Memory B cell (primary cell): ENCODE measurements around the gene CLDN22.

ENCODE experiments used
- ATAC-seq: fragments of 150-1000 bp; cut with Tn5 transposase; 2 replicates; pipeline ENCODE4 v1.10.0; 2021; ENCODE audit warnings: low read depth, mild to moderate bottlenecking, moderate library complexity
- DNase-seq, 2 donors: peaks; one replicate each; pipeline ENCODE4 v3.0.0; 2022; ENCODE audit warnings: low spot score in 2 of 2
- H3K27ac Mint-ChIP-seq: one replicate; pipeline ENCODE4 v1.8.0; 2022; ENCODE audit warnings: mild to moderate bottlenecking, moderate library complexity, mixed read lengths
- H3K27me3 Mint-ChIP-seq: one replicate; pipeline ENCODE4 v1.8.0; 2022; ENCODE audit warnings: mixed read lengths
- H3K36me3 Mint-ChIP-seq: one replicate; pipeline ENCODE4 v1.8.0; 2022; ENCODE audit warnings: mild to moderate bottlenecking, mixed read lengths
- H3K4me1 Mint-ChIP-seq: one replicate; pipeline ENCODE4 v1.8.0; 2022; ENCODE audit warnings: mixed read lengths
- H3K4me3 Mint-ChIP-seq: one replicate; pipeline ENCODE4 v1.8.0; 2022; ENCODE audit warnings: mild to moderate bottlenecking, moderate library complexity, mixed read lengths
- H3K9me3 Mint-ChIP-seq: one replicate; pipeline ENCODE4 v1.8.0; 2022; ENCODE audit warnings: mixed read lengths

Gene CLDN22

DNA sequence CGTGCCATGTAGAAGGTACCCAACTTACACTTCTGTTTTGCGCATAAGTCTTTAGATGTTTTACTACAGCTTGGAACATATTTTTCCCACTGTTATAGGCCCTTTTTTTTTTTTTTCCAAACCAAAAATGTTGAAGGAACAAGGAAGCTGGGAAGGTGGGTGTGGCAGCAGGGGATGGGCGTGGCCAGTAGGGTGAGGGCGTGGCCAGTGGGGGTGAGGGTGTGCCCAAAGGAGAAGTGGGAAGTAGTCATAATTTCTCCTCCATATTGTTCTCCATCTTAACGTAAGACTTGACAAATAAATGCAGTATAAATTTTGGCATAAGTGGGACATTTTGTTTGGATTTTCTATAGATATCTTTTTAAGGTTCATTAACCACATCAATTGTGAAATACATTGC, 30.4 kb downstream of the CLDN22 start:
- H3K36me3 Mint-ChIP-seq: no peaks in the 10 kb centered on the region
- H3K4me1 Mint-ChIP-seq: no peaks in the 10 kb centered on the region
- ATAC-seq: no peak
- no peak overlapping the region for H3K4me3 Mint-ChIP-seq
- H3K27me3 Mint-ChIP-seq: peaks cover 10% of the 10 kb centered on the region
- H3K27ac Mint-ChIP-seq: no peak overlapping the region
- no peaks in the 10 kb centered on the region for H3K9me3 Mint-ChIP-seq
- no peak for DNase-seq

DNA sequence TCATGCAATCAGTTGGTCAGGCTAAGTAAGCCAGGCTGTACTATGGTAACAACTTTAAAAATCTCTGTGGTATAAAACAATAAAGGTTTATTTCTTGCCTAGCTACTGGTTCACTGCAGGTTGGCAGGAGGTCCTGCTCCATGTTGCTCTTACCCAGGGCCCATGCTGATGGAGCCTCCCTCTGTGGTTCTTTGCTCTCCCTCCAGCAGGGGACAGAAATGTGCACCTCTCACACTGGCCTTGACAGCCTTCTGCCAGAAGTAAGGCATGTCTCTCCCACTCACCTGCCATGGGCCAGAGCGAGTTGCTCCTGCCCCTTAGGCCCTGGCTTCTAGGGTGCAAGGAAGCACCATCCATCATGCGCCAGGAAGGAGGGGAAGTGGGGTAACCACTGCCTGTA, 31.1 kb downstream of the CLDN22 start:
- no peak overlapping the region for H3K4me3 Mint-ChIP-seq
- DNase-seq (no peak), ATAC-seq (no peak)
- no peaks in the 10 kb centered on the region for H3K9me3 Mint-ChIP-seq
- H3K36me3 Mint-ChIP-seq: no peaks in the 10 kb centered on the region
- H3K27me3 Mint-ChIP-seq: peaks cover 12% of the 10 kb centered on the region
- H3K4me1 Mint-ChIP-seq: no peaks in the 10 kb centered on the region
- H3K27ac Mint-ChIP-seq: no peak overlapping the region

DNA sequence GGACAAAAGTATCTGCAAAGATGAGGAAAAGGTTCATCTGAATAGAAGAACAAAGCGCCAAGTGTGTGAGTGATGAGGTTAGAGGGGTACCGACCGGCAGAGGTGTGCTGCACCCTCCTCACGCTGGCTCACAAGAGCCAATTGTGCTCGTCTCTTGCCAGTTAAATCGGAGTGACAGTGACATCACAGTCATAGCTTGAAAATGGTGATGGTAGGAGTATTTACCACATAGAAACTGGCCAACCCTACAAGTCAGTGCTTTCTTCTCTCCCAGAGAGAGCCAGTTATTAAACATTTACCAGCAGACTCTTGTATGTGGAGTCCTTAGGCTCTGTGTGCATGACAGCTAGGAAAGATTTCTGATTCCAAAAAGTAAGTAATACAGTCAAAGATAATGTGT, 32.4 kb downstream of the CLDN22 start:
- no peaks in the 10 kb centered on the region for H3K36me3 Mint-ChIP-seq
- H3K27ac Mint-ChIP-seq: no peak overlapping the region

DNA sequence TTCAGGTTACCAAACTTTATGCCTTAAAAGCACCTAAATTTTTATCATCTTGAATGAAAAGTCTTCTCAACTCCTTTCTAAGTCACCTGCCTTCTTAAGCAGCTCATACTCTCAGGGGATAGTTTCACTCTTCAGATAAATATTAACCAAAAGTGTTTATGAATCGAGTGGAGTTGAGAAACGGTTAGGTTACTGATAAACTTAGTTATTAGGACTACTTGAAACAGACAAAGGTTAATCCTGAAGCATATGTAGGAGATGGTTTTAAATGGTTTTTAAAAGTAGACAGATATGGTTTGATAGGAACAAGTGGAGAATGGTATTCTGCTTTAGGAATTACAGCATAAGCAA, 32.8 kb downstream of the CLDN22 start:
- Mint-ChIP-seq H3K9me3 (no peaks in the 10 kb centered on the region), H3K27ac (no peak overlapping the region), H3K36me3 (no peaks in the 10 kb centered on the region), H3K4me1 (no peaks in the 10 kb centered on the region), H3K4me3 (no peak overlapping the region), H3K27me3 (peaks cover 14% of the 10 kb centered on the region)
- DNase-seq (no peak), ATAC-seq (no peak)

More for the DNA sequence above, 32.4 kb downstream of the CLDN22 start:
- H3K9me3 Mint-ChIP-seq: no peaks in the 10 kb centered on the region
- peaks cover 13% of the 10 kb centered on the region for H3K27me3 Mint-ChIP-seq
- DNase-seq: no peak
- ATAC-seq: no peak
- no peak overlapping the region for H3K4me3 Mint-ChIP-seq
- no peaks in the 10 kb centered on the region for H3K4me1 Mint-ChIP-seq

DNA sequence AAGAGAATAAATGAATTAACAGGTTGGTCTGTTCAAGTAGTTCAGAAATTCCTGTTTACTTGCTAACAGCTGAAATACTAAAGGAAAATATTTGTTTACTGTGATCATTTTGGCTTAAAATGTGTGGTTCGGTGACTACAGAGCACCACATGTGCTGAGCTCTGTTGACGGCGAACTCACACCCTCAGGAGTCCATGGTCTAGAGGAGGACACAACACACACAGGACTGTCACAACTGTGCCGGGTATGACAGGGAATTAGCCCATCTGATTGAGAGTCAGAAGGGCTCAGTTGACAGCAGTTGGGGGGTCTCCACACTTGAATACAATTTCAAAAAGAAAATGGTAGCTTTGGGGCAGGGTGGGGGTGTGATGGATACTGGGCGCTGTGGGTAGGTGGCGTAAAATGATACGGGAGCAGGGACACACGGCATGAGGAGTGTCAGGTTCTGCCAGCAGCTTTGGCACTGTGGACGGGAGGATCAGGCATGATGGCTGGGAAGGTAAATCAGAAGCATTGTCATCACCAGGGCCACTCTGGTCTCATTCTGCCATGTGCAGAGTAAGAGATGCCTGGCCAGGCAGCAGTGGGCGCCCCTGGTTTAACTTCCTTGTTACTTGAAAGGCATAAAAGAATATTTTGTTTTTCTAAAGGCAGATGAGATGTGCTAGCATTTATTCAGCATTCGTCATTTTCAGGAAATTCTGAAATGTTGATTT, 33.3 kb downstream of the CLDN22 start:
- H3K36me3 Mint-ChIP-seq: no peaks in the 10 kb centered on the region
- DNase-seq (no peak), ATAC-seq (no peak)
- H3K27me3 Mint-ChIP-seq: peaks cover 14% of the 10 kb centered on the region
- no peaks in the 10 kb centered on the region for H3K4me1 Mint-ChIP-seq
- no peak overlapping the region for H3K27ac Mint-ChIP-seq
- H3K9me3 Mint-ChIP-seq: no peaks in the 10 kb centered on the region
- H3K4me3 Mint-ChIP-seq: no peak overlapping the region

DNA sequence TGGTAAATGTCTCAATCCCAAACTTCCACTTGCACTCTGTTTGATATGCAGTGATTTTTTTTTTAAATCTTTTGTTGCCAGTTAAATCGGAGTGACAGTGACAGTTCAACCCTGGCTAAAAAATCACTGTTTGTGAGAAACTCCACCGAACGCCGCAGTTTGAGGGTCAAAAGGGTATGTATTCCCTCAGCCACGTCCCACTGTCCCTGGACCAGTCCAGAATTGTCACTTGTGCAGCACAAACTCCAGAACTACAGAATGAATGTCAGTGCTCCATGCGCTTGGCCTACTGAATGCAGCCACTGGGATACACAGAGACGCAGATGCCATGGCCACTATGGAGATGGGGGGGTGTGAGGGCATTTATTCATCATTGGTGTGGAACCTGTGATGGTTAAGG, 34.2 kb downstream of the CLDN22 start:
- no peak overlapping the region for H3K27ac Mint-ChIP-seq
- no peaks in the 10 kb centered on the region for H3K36me3 Mint-ChIP-seq
- ATAC-seq: no peak

DNA sequence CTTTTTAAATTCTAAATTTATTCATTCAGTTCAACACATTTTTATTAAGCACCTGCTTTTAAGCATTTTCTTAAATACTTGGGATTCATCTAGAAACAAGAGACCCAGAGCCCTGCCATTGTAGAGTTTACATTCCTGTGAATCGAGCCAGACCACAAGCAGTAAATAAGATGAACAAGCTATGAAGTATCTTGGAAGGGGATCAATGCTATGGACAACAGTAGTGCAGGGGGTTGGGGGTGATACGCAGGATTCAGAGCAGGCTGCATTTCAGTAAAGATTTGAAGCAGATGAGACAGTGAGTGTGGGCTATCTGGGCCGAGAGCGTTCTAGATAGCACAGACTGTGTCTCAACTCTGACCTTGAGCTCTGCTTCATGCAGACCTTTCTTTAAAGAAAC, 35.1 kb downstream of the CLDN22 start:
- no peaks in the 10 kb centered on the region for H3K36me3 Mint-ChIP-seq
- DNase-seq (no peak), ATAC-seq (no peak)
- no peaks in the 10 kb centered on the region for H3K9me3 Mint-ChIP-seq
- H3K4me3 Mint-ChIP-seq: no peak overlapping the region
- no peaks in the 10 kb centered on the region for H3K4me1 Mint-ChIP-seq
- H3K27me3 Mint-ChIP-seq: peaks cover 14% of the 10 kb centered on the region
- no peak overlapping the region for H3K27ac Mint-ChIP-seq

More for the DNA sequence above, 34.2 kb downstream of the CLDN22 start:
- no peaks in the 10 kb centered on the region for H3K4me1 Mint-ChIP-seq
- no peaks in the 10 kb centered on the region for H3K9me3 Mint-ChIP-seq
- no peak overlapping the region for H3K4me3 Mint-ChIP-seq
- no peak for DNase-seq
- peaks cover 14% of the 10 kb centered on the region for H3K27me3 Mint-ChIP-seq

DNA sequence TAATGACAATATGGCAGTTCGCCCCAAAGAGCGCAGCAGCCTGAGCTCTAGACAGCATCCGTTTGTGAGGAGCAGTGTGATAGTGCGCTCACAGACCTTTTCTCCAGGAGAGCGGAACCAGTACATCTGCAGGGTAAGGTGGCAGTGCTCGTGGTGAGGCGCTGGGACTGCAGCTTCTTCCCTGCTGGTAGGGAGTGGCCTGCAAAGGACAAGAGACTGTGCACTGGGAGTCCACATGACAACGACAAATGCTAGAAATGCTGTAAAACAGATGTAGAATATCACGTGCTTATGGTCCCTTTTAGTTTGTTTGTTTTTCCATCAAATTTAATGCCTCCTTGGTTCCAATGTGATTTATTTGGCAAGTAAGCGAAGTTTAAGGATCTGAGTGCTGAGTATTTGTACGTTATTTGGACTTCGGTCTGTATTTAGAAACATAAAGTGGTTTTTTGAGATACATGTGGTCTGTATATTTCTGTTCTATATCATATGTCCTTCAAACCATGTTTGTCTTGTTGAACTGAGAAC, 35.8 kb downstream of the CLDN22 start:
- H3K27ac Mint-ChIP-seq: no peak overlapping the region
- H3K9me3 Mint-ChIP-seq: no peaks in the 10 kb centered on the region
- no peaks in the 10 kb centered on the region for H3K4me1 Mint-ChIP-seq
- DNase-seq (no peak), ATAC-seq (no peak)
- peaks cover 14% of the 10 kb centered on the region for H3K27me3 Mint-ChIP-seq
- no peak overlapping the region for H3K4me3 Mint-ChIP-seq
- H3K36me3 Mint-ChIP-seq: no peaks in the 10 kb centered on the region

DNA sequence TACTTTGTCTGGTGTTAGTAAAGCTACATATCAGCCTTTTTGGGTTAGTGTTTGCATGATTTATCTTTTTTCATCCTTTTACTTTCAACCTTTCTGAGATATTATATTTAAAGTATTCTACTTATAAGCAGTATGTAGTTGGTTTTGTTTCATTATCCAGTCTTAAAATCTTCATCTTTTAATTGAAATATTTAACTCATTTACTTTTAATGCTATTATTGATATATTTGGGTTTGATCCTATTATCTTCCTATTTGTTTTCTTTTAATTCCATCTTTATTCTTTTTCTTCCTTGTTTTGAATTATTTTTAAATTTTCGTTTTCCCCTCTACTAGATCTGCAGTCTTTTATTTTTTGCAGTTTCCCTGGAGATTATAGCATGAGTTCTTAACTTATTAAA, 44.0 kb downstream of the CLDN22 start:
- no peak overlapping the region for H3K4me3 Mint-ChIP-seq
- H3K9me3 Mint-ChIP-seq: peaks cover 8% of the 10 kb centered on the region
- ATAC-seq (no peak), DNase-seq (no peak)
- no peaks in the 10 kb centered on the region for H3K27me3 Mint-ChIP-seq
- no peaks in the 10 kb centered on the region for H3K36me3 Mint-ChIP-seq
- H3K4me1 Mint-ChIP-seq: no peaks in the 10 kb centered on the region
- H3K27ac Mint-ChIP-seq: no peak overlapping the region

DNA sequence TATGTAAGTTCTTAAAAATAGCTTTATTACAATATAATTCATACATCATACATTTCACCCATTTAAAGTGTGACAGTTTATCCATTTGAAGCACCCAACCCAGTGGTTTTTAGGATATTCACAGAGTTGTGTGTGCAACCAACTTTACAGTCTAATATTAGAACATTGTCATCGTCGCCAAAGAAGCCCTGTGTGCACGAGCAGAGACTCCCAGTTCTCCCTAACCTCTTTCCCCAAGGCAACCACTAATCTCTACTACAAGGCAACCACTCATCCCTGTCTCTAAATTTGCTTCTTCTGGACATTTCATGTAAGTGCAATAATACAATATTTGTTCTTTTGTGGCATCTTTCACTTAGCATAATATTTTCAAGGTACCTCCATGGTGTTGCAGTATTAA, 47.7 kb downstream of the CLDN22 start:
- H3K27me3 Mint-ChIP-seq: peaks cover 1% of the 10 kb centered on the region
- no peak overlapping the region for H3K4me3 Mint-ChIP-seq
- DNase-seq: no peak

DNA sequence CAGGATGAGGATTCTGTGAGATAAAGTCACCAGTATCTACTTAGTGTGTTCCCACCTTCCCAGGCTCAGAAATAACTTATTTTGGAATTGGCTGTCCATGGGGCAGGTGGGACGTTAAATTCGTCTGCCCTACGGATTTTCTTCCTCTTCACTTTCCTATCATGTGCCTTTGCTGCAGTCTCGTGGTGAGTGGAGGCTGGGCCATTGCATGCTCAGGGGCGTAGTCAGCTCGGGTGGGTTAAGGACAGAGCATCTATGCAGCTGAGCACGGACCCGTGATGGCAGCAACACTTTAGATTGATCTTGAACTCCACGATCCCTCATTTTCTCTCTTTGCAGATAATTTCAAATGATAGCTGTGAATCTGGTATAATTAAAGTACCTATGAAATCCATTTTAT, 51.5 kb downstream of the CLDN22 start:
- H3K36me3 Mint-ChIP-seq: no peaks in the 10 kb centered on the region
- no peaks in the 10 kb centered on the region for H3K9me3 Mint-ChIP-seq
- H3K27ac Mint-ChIP-seq: no peak overlapping the region
- peaks cover 6% of the 10 kb centered on the region for H3K27me3 Mint-ChIP-seq
- no peaks in the 10 kb centered on the region for H3K4me1 Mint-ChIP-seq
- no peak overlapping the region for H3K4me3 Mint-ChIP-seq
- ATAC-seq: no peak
- no peak for DNase-seq

More for the DNA sequence above, 47.7 kb downstream of the CLDN22 start:
- Mint-ChIP-seq H3K27ac (no peak overlapping the region), H3K4me1 (no peaks in the 10 kb centered on the region), H3K36me3 (no peaks in the 10 kb centered on the region), H3K9me3 (peaks cover 8% of the 10 kb centered on the region)
- no peak for ATAC-seq
